Ramos (cell line): ENCODE results near the gene CLIC6.

Source experiments
- in situ Hi-C: fragments of 300-500 bp; cut with MboI; formaldehyde crosslinking; loops from one replicate; pipeline ENCODE4 v1.14.3; 2022; ENCODE audit warnings: low sequenced_read_pairs; ENCODE audit not compliant: unreplicated experiment

Gene CLIC6

GRCh38 chr21:34668803-34669148, at the start of gene CLIC6:
TSS of gene CLIC6 (plus strand) at chr21:34668994. CDS start at chr21:34669389, 395 bp downstream.
- in situ Hi-C loops = no loop called here

GRCh38 chr21:34619841-34620665, 48.7 kb upstream of the CLIC6 start:
- in situ Hi-C loops = no loop called here

GRCh38 chr21:34621434-34622350, 47.1 kb upstream of the CLIC6 start:
- in situ Hi-C loops = no loop called here

GRCh38 chr21:34623516-34623915, 45.3 kb upstream of the CLIC6 start:
- in situ Hi-C loops = no loop called here

GRCh38 chr21:34625030-34625593, 43.7 kb upstream of the CLIC6 start:
- in situ Hi-C loops = no loop called here

DNA sequence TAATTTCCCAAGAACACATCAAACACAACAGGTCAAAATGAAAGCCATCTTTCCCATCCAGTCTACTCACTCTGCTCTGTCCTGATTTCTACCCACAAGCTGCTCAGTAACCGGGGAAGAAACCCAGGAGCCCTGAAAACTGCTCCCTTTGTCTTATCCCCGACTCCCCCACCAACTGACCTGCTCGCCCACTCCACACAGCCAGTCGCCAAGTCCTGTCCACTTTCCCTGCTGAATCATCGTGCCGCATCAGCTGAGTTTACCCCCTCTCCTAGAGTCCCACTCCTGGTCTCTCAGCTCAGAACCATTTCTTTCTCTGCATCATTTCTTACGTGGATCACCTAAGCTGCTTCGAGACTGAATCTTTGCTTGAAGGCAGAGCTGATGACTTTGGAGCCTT, 42.7 kb upstream of the CLIC6 start:
- in situ Hi-C loops = no loop called here

GRCh38 chr21:34630536-34631143, 38.2 kb upstream of the CLIC6 start:
- in situ Hi-C loops = loop anchor here (10.0 kb wide), 1 partner anchor 706 kb away; no protein-coding TSS in a partner anchor

GRCh38 chr21:34632498-34632897, 36.3 kb upstream of the CLIC6 start:
- in situ Hi-C loops = loop anchor here (10.0 kb wide), 1 partner anchor 708 kb away; no protein-coding TSS in a partner anchor

DNA sequence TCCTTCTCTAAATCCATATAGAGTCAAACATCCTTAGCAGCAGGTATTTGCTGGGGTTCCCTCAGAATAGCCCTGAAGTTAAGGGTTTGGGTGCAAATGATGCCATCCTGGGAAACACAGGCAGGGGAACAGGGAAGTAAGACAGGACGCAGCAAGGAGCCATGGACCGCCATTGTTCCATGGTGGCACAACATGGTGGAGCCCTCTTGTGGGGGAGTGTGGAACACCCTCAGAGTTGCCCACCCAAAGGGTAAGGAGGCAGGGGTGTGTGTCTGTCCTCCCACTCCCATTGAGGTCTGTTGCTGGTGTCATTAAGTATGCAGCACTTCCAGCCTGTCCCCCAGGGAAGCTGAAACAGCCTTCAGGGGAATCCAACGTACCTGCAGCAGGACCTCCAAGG, 33.5 kb upstream of the CLIC6 start:
- in situ Hi-C loops = loop anchor here (10.0 kb wide), 1 partner anchor 711 kb away; no protein-coding TSS in a partner anchor

DNA sequence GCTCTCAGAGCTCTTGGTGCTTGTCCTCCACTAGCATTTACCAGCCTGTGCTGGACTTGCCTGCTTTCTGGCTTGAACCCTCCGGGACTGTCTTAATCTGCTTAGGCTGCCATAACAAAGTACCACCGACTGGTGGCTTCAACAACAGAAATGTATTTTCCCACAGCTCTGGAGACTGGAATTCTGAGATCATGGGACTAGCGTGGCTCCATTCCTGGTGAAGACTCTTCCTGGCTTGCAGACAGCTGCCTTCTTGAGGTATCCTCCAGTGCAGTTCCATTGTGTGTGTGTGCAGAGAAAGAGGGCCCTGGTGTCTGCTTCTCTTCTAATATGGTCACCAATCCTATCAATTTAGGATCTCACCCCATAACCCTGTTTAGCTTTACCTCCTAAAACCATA, 31.8 kb upstream of the CLIC6 start:
- in situ Hi-C loops = loop anchor here (10.0 kb wide), 1 partner anchor 712 kb away; no protein-coding TSS in a partner anchor

- in situ Hi-C loops = loop anchor here (10.0 kb wide), 1 partner anchor 714 kb away; no protein-coding TSS in a partner anchor
These were observed 29.5 kb upstream of the CLIC6 start for GRCh38 chr21:34639250-34639649.

DNA sequence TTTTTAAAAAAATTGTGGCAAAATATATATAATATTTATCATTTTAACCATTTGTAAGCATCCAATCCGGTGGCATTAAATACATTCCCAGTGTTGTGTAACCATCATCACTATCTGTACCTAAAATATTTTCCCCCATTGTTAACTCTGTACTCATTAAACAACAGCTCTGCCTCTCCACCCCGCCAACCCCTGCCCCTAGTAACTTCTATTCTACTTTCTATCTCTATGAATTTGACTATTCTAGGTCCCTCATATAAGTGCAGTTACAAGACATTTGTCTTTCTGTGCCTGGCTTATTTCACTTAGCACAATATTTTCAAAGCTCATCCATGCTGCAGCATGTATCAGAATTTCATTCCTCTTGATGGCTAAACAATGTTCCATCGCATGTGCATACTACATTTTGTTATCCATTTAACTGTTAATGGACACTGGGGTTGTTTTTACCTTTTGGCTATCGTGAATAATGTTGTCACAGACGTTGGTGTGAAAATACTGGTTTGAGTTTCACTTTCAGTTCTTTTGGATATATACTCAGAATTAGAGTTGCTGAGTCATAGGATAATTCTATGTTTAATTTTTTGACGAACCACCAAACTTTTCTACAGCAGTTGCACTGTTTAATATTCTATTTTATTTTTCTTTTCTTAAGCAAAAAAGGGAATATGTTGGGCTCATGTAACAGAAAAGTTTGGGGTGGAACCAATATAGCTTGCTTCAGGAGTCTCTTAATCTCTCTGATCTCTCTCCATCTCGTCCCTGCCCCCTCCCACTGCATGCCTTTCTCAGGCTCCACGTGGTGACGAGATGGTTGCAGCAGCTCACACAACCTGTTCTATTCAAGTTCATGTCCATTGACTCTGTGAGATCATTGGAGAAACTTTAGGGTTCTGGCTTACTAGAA, 28.7 kb upstream of the CLIC6 start:
- in situ Hi-C loops = loop anchor here (10.0 kb wide), 1 partner anchor 715 kb away; no protein-coding TSS in a partner anchor

GRCh38 chr21:34640858-34641257, 27.9 kb upstream of the CLIC6 start:
- in situ Hi-C loops = no loop called here

DNA sequence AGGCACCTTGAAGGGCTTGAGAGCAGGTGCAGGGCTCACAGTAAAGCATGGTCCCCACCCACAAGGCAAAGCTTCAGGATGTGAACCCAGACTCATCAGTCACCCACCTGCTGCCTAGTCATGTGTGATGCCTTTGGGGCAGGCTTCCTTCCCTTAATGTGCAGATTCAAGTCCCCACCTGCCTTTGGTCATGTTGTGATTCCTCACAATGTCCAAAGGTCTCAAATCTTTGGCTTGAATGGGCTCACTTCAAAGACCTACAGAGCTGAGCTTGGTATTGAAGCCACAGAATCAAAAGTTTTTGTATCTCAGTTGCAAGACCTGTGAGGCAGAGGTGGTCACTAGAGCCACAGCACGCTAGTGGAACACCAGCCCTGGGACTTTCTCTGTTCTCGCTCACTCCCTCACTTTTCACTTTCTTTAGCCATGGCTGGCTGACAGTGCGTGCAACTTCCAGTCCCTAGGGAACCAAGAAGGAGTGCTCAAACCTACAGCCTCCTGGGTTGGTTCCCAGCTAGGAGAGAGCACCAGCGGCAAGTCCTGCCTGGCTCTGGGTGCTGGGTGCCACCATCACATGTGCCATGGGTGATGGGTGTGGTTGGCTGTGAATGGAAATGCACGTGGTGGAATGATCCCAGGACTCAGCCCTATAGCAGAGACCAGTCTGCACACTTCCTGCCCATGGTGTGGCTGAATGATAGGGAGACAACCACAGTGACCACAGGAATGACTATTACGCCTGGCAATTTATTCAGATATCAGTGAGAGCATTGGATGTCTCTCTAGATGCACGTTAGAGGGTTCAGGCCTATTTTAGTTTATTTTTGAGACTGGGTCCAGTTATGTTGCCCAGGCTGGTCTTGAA, 26.4 kb upstream of the CLIC6 start:
- in situ Hi-C loops = no loop called here

DNA sequence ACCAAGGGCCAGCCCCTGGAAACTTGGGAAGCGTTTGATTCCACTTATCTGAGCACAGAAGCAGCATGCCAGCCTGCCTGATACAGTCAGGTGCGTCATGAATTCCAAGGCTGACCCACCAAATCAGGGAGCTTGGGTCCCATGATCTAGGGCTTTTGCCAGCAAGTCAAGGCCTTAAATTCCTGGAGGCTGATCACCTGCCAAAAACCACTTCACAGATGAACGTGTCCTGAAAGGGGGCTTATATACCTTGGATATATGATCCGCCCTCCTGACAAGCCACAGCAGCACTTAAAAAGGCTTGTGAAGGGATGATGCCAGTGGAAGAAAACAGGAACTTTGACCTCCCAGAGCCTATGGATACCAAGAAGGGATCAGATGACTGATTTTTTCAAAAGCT, 24.0 kb upstream of the CLIC6 start:
- in situ Hi-C loops = no loop called here

- in situ Hi-C loops = no loop called here
These were observed 21.2 kb upstream of the CLIC6 start for GRCh38 chr21:34647555-34647954.

GRCh38 chr21:34648739-34649297, 20.0 kb upstream of the CLIC6 start:
- in situ Hi-C loops = no loop called here

DNA sequence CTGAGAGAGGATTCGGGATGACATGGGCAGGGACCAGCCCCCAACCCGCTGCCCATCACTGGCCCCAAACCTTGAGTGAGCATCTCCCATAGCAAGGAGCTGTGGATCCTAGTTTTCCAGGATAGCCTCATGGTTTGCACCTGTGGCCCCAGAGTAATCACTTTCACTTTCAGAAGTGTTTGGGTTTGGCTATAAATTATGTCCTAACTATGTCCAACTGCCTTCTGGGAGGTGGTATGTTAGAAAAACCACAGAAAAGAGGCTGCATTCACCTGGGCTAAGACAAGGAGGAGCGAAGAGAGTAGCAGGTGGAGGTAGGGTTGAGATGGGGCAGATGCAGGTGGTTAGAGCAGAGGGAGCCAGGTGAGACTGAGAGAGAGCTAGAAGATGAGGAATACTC, 19.4 kb upstream of the CLIC6 start:
- in situ Hi-C loops = no loop called here
